A549 (cell line): ENCODE data around the gene EIF4E.

Experiments used
- CBX2 ChIP-seq: fragments of 200-600 bp; sonication (generic); IDR thresholded peaks from 2 replicates; pipeline ENCODE4 v1.6.1; 2016; ENCODE audit warnings: low read depth, mild to moderate bottlenecking, borderline replicate concordance
- CEBPB ChIP-seq, 2 experiments: fragments of >200 bp in 1 of 2; sonication (Bioruptor Twin) in 1 of 2; formaldehyde crosslinking in 1 of 2; IDR thresholded peaks; 2 replicates each; pipeline ENCODE4 v1.6.1; 2012 to 2016
- CHD2 ChIP-seq: fragments of 150-350 bp; IDR thresholded peaks from 2 replicates; pipeline ENCODE4 v1.6.1; 2014; ENCODE audit warnings: low read length; ENCODE audit not compliant: partially characterized antibody
- EP300 ChIP-seq, 2 experiments: fragments of >200 bp; sonication (Bioruptor Twin); formaldehyde crosslinking; IDR thresholded peaks; 2 replicates in 1 of 2; 3 replicates in 1 of 2; pipeline ENCODE4 v1.6.1; 2016 to 2017
- ESRRA ChIP-seq: fragments of 150-350 bp; IDR thresholded peaks from 2 replicates; pipeline ENCODE4 v1.6.1; 2014; ENCODE audit warnings: mild to moderate bottlenecking, low read length, borderline replicate concordance
- JUNB ChIP-seq: fragments of >200 bp; sonication (Bioruptor Twin); formaldehyde crosslinking; IDR thresholded peaks from 2 replicates; pipeline ENCODE4 v1.6.1; 2016
- KDM1A ChIP-seq: fragments of 200-600 bp; sonication (generic); IDR thresholded peaks from 2 replicates; pipeline ENCODE4 v1.6.1; 2016; ENCODE audit warnings: low read depth, mild to moderate bottlenecking
- POLR2A ChIP-seq: IDR thresholded peaks from 2 replicates; pipeline ENCODE4 v1.6.1; 2012; ENCODE audit warnings: mild to moderate bottlenecking, low read length
- POLR2AphosphoS2 ChIP-seq: conservative IDR thresholded peaks from 2 replicates; pipeline ENCODE4 v1.6.1; 2012; ENCODE audit warnings: low read length, improper control_type of control experiment, inconsistent platforms
- RAD21 ChIP-seq, 2 experiments: fragments of >200 bp in 1 of 2; sonication (Bioruptor Twin) in 1 of 2; formaldehyde crosslinking in 1 of 2; IDR thresholded peaks in 1 of 2; conservative IDR thresholded peaks in 1 of 2; 2 replicates in 1 of 2; 3 replicates in 1 of 2; pipeline ENCODE4 v1.6.1; 2012 to 2018; ENCODE audit warnings: inconsistent platforms in 1 of 2
- RARB ChIP-seq: fragments of 250-450 bp; sonication (Bioruptor Pico); IDR thresholded peaks from 2 replicates; pipeline ENCODE4 v1.8.0; 2021; ENCODE audit warnings: mild to moderate bottlenecking, moderate library complexity
- TF ChIP-seq, protein P1 (sequence below): IDR thresholded peaks from 2 replicates; pipeline ENCODE4 v1.6.1; 2012
- TF ChIP-seq, protein P2 (sequence below): fragments of >200 bp; sonication (Bioruptor Twin); formaldehyde crosslinking; IDR thresholded peaks from 3 replicates; pipeline ENCODE4 v1.5.1; 2016
- TF ChIP-seq, protein P3 (sequence below): fragments of 450-650 bp; IDR thresholded peaks from 2 replicates; pipeline ENCODE4 v1.6.1; 2014; ENCODE audit warnings: antibody characterized with exemption

DNA sequence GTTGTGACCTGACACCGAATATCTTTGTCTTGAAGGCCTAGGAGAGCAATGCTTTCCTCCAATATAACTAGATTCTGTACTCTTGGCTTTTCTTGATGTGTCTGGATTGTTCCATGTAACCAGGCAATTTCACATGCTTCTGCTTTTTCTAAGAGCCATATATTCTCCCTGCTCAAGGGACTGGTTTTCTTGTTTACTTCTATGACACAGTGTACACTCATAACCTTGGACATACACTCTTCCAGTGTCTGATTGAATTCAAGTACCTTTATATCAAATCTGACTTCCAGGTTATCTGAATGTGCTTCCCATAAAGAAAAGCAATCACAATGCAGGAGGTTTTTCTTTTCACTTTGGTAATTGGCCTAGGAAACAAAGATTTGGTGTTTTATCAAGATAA, 17.4 kb upstream of the EIF4E start:
- TF ChIP-seq JUNB (no peak), CHD2 (no peak), ESRRA (no peak), CBX2 (no peak), POLR2A (no peak), EP300 (IDR thresholded peaks at IDR 0.05) (no peak), CEBPB (IDR thresholded peaks at IDR 0.05) (no peak), RARB (CRISPR knock-in tag) (no peak), KDM1A (no peak), POLR2AphosphoS2 (no peak), RAD21 (conservative IDR thresholded peaks at IDR 0.05 in 1 of 2, IDR thresholded peaks at IDR 0.05 in 1 of 2) (no peak)
- TF ChIP-seq, protein P1, sequence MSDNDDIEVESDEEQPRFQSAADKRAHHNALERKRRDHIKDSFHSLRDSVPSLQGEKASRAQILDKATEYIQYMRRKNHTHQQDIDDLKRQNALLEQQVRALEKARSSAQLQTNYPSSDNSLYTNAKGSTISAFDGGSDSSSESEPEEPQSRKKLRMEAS: no peak
- TF ChIP-seq, protein P2, sequence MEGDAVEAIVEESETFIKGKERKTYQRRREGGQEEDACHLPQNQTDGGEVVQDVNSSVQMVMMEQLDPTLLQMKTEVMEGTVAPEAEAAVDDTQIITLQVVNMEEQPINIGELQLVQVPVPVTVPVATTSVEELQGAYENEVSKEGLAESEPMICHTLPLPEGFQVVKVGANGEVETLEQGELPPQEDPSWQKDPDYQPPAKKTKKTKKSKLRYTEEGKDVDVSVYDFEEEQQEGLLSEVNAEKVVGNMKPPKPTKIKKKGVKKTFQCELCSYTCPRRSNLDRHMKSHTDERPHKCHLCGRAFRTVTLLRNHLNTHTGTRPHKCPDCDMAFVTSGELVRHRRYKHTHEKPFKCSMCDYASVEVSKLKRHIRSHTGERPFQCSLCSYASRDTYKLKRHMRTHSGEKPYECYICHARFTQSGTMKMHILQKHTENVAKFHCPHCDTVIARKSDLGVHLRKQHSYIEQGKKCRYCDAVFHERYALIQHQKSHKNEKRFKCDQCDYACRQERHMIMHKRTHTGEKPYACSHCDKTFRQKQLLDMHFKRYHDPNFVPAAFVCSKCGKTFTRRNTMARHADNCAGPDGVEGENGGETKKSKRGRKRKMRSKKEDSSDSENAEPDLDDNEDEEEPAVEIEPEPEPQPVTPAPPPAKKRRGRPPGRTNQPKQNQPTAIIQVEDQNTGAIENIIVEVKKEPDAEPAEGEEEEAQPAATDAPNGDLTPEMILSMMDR: no peak
- TF ChIP-seq, protein P3, sequence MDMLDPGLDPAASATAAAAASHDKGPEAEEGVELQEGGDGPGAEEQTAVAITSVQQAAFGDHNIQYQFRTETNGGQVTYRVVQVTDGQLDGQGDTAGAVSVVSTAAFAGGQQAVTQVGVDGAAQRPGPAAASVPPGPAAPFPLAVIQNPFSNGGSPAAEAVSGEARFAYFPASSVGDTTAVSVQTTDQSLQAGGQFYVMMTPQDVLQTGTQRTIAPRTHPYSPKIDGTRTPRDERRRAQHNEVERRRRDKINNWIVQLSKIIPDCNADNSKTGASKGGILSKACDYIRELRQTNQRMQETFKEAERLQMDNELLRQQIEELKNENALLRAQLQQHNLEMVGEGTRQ: no peak
